Peyer's patch (tissue), 4 donors: ENCODE results near the gene HTRA2.

ENCODE experiments used
- CTCF ChIP-seq, 6 experiments: fragments of 450-650 bp in 4 of 6; fragments of 200-600 bp in 2 of 6; sonication (generic) in 1 of 6; IDR thresholded peaks; one replicate each; pipeline ENCODE4 v1.5.1; 2017 to 2019; ENCODE audit warnings: antibody characterized with exemption in 6 of 6, mild to moderate bottlenecking in 3 of 6, moderate library complexity in 1 of 6
- POLR2A ChIP-seq, 2 donors: fragments of 450-650 bp; IDR thresholded peaks; one replicate each; pipeline ENCODE4 v1.5.1; 2017; ENCODE audit warnings: antibody characterized with exemption in 2 of 2, mild to moderate bottlenecking in 2 of 2, moderate library complexity in 2 of 2

- TF ChIP-seq CTCF (IDR thresholded peaks at IDR 0.05) (no peak), POLR2A (IDR thresholded peaks at IDR 0.05) (peak in 1 of 2 donors; percentile 18)
Observed at GRCh38 chr2:74499267-74499939, 30.3 kb upstream of the HTRA2 start, which contains the start of gene LBX2.
